ENCODE results near the gene CDKAL1.

GRCh38 chr6:20548264-20548663 is 14.0 kb downstream of the CDKAL1 start:
- no peak for TF ChIP-seq CTCF (IDR thresholded peaks at IDR 0.05)
- TF ChIP-seq POLR2A (IDR thresholded peaks at IDR 0.05) = no peak
- TF ChIP-seq POLR2AphosphoS5 (IDR thresholded peaks at IDR 0.05) = no peak
- no peak for TF ChIP-seq EP300 (IDR thresholded peaks at IDR 0.05)
